Fibroblast of the aortic adventitia (primary cell): ENCODE data around the gene ALPP. TPM values are rescaled to one million over a fixed set of nuclear protein-coding genes. Genes with fewer than 3 reads are reported as not detected.

Experiments
- DNase-seq: peaks from one replicate; pipeline ENCODE4 v3.0.0-alpha.2; 2010; ENCODE audit warnings: low read depth
- H3K4me3 ChIP-seq: 2 replicates; pipeline ENCODE4 v1.5.1; 2011; ENCODE audit warnings: low read depth, mild to moderate bottlenecking, control low read depth, low read length, moderate library complexity
- total RNA-seq: library from RNA; depleted of rRNA; stranded (reverse); fragments of >200 nt; gene quantifications from 2 replicates; pipeline ENCODE4 v1.2.3, GENCODE V29; 2012; ENCODE audit warnings: low replicate concordance
- TF ChIP-seq, protein P1 (sequence below): IDR thresholded peaks from 2 replicates; pipeline ENCODE4 v1.5.1; 2011; ENCODE audit warnings: mild to moderate bottlenecking, low read length, control low read depth, inconsistent platforms; ENCODE audit not compliant: insufficient read depth

Gene ALPP
- total RNA-seq, 1 donor: not detected

- TF ChIP-seq, protein P1, sequence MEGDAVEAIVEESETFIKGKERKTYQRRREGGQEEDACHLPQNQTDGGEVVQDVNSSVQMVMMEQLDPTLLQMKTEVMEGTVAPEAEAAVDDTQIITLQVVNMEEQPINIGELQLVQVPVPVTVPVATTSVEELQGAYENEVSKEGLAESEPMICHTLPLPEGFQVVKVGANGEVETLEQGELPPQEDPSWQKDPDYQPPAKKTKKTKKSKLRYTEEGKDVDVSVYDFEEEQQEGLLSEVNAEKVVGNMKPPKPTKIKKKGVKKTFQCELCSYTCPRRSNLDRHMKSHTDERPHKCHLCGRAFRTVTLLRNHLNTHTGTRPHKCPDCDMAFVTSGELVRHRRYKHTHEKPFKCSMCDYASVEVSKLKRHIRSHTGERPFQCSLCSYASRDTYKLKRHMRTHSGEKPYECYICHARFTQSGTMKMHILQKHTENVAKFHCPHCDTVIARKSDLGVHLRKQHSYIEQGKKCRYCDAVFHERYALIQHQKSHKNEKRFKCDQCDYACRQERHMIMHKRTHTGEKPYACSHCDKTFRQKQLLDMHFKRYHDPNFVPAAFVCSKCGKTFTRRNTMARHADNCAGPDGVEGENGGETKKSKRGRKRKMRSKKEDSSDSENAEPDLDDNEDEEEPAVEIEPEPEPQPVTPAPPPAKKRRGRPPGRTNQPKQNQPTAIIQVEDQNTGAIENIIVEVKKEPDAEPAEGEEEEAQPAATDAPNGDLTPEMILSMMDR: no peak
- no peak for DNase-seq
- no peak overlapping the region for H3K4me3 ChIP-seq
Measured at GRCh38 chr2:232410238-232410900, 31.8 kb downstream of the ALPP start.

DNA sequence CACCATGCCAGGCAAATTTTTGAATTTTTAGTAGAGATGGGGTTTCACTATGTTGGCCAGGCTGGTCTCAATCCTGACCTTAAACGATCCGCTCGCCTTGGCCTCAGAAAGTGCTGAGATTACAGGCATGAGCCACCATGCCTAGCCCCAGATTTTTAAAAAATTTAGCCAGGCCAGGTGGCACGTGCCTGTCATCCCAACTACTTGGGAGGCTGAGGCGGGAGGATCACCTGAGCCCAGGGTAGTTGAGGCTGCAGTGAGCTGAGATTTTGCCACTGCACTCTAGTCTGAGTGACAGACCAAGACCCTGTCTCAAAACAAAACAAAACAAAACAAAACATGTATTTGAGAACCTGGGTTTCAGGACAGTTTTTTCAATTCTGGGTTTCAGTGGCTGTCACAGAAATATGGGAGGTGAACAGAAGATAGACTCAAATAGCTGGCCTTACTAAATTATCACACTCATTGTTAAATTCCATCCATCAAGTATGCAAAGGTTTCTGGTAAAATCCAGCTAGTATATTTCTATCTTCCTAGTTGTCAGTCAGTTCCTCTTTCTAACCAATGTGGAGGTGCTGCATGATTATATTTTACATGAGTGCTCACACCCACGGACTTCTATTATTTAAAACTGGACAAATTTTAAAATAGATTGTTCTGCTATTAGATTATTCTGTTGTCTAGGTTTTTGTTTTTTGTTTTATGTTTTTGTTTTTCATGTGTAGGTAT, 33.5 kb downstream of the ALPP start:
- H3K4me3 ChIP-seq: no peak overlapping the region
- TF ChIP-seq, protein P1: no peak
- no peak for DNase-seq

DNA sequence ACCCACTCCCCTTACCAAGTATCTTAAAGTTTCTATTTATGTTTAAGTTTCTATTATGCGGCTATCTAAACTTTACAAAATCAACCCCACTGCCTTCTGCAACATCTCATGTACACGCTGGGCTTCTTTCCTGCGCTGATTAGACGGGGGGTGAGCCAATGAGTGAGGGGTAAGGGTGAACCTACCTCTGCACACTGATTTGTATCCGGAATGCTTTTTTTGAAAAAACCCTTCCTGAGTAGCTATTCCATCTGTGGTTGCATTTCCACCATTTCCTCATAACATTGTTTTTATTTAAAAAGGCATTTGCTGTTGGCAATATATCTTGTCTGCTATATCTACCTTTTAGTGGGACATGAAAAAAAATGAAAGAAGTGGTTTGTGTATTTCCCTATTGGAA, 34.4 kb downstream of the ALPP start:
- H3K4me3 ChIP-seq: no peak overlapping the region
- TF ChIP-seq, protein P1: no peak
- DNase-seq: no peak

- no peak for DNase-seq
- H3K4me3 ChIP-seq: no peak overlapping the region
- TF ChIP-seq, protein P1: no peak
Measured at GRCh38 chr2:232415138-232415690, 36.7 kb downstream of the ALPP start.

DNA sequence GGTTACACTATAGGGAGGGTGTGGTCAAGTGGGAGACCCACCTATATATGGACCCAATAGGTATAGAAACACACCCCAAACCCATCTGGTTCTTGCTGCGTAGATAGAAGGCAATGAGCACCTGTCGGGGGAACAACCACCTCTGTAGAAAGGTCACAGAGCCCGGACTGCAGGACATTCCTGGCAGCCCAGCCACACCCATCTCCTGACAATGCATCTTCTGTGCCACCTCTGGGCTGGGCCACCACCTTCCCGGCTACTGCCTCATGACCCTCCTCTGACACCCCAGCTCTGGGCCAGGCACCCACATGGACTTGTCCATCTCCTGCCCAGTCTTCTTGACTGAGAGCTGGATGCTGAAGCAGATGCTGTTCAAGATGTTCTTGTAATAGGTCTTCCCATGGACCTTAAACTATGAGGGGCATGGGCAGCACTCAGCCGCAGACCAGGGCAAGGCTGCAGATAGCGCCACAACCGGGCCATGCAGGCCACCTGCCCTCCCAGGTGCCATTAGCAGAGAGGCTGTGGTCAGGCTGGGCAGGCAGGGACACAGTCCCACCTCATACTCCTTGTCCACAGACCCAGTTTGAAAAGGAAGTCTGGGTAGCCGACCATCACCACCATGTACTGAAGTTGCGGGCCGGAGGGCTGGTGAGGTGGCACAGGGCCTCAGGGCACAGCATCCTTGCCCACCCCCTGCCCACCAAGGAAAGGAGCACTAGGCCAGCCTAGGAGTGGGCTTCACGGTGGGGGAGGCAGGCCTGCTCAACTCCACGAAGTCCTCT, 37.4 kb downstream of the ALPP start:
- no peak for DNase-seq
- TF ChIP-seq, protein P1: no peak
- H3K4me3 ChIP-seq: no peak overlapping the region

GRCh38 chr2:232416521-232417470, 38.2 kb downstream of the ALPP start:
- no peak for DNase-seq
- H3K4me3 ChIP-seq: no peak overlapping the region
- TF ChIP-seq, protein P1: no peak
